ENCODE measurements around the gene SLC25A46.

SLC25A46 gene

DNA sequence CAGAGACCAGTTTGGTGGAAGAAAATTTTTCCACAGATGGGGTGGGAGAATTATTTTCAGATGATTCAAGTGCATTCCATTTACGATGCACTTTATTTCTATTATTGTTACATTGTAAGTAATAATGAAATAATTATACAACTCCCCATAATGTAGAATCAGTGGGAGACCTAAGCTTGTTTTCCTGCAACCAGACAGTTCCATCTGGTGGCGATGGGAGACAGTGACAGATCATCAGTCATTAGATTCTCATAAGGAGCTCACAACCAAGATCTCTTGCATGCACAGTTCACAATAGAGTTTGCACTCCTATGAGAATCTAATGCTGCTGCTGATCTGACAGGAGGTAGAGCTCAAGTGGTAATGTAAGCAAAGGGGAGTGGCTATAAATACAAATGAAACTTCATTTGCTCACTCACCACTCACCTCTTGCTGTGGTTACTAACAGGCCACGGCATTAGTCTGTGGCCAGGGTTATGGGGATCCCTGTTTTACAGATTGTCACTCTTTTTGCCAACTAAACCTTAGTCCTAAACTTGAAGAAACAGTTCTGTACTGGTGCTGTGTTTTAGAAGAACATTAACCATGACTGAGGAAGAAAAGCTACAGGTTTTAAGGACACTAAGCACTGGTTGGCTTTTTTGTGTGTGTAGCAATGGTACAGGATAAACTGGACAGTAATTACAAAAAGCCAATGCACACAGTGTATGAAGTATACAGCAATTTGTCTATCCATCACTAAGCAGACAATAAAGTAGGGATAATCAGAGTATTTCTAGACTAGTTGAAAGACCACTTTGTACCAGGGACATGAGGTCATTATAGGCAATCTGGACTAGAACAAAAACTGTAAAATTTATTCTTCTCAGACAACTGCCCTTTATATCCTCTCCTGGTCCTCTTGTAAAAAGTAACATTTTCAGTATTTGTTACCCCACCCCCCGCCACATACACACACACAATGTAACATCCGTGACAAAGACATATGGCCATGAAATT is 22.3 kb upstream of the SLC25A46 start:
- H2BK15ac ChIP-seq (ENCODE audit: low read depth, poor library complexity, severe bottlenecking) = no peak overlapping the region
- H3K14ac ChIP-seq (ENCODE audit: low read length in 2 of 2) = no peak overlapping the region
- H3K4me1 ChIP-seq (ENCODE audit: control insufficient read depth, insufficient read depth, low read depth, low read length) = no peaks in the 10 kb centered on the region
- H3K27me3 ChIP-seq (ENCODE audit: control insufficient read depth in 1 of 2, insufficient read depth in 1 of 2, low read length in 2 of 2) = no peaks in the 10 kb centered on the region
- no peak overlapping the region for H2BK12ac ChIP-seq (ENCODE audit: low read length in 2 of 2)
- no peak overlapping the region for H3K23ac ChIP-seq (ENCODE audit: low read length in 2 of 2)
- no peaks in the 10 kb centered on the region for H3K79me1 ChIP-seq (replicated peaks; ENCODE audit: low read length, poor library complexity, severe bottlenecking)
- no peak overlapping the region for H2AFZ ChIP-seq (ENCODE audit: low read depth, low read length)
- no peak overlapping the region for H2BK5ac ChIP-seq (ENCODE audit: low read depth, low read length, poor library complexity, severe bottlenecking)
- no peak overlapping the region for H2AK5ac ChIP-seq (ENCODE audit: low read length, severe bottlenecking)
- H3K18ac ChIP-seq (ENCODE audit: low read depth in 1 of 2, low read length in 2 of 2) = no peak overlapping the region
- H3K4me2 ChIP-seq (ENCODE audit: low read length, poor library complexity, severe bottlenecking) = no peak overlapping the region
- H3K4me3 ChIP-seq (ENCODE audit: insufficient read depth in 1 of 2, low read depth in 1 of 2, low read length in 2 of 2) = no peak overlapping the region
- no peak overlapping the region for H3K4ac ChIP-seq (ENCODE audit: low read depth in 1 of 2, low read length in 2 of 2)
- no peak overlapping the region for H2BK120ac ChIP-seq (ENCODE audit: low read depth, low read length)
- DNase-seq = no peak
- no peaks in the 10 kb centered on the region for H3K9me3 ChIP-seq (ENCODE audit: control insufficient read depth, low read length)
- H3K36me3 ChIP-seq (ENCODE audit: control insufficient read depth in 1 of 2, insufficient read depth in 2 of 2, low read depth in 1 of 2, low read length in 2 of 2) = no peaks in the 10 kb centered on the region
- no peak overlapping the region for H3K9ac ChIP-seq (ENCODE audit: low read length)
- 100% methylated on average over 2 of the region's 5 CpGs for WGBS
- no peak overlapping the region for H3K27ac ChIP-seq (ENCODE audit: low read length, poor library complexity, severe bottlenecking)
- H4K91ac ChIP-seq (ENCODE audit: low read length) = no peak overlapping the region
- no peak overlapping the region for H4K8ac ChIP-seq (ENCODE audit: low read length)

DNA sequence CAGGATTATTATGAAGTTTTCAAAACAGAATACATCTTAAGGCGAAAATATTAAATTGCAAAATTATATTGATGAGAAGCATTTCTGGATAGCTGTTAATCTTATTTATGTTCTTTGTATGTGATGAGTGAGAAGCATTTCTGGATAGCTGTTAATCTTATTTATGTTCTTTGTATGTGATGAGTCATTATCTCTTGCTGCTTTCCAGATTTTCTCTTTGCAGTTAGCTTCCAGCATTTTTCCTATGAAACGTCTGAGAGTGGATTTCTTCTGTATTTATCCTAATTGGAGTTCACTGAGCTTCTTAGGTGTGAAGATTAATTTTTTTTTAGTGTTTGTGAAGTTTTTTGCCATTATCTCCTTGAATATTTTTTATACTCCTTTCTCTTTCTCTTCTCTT is 20.5 kb upstream of the SLC25A46 start:
- H3K9ac ChIP-seq (ENCODE audit: low read length) = no peak overlapping the region
- no peak overlapping the region for H2BK12ac ChIP-seq (ENCODE audit: low read length in 2 of 2)
- no peak overlapping the region for H3K4ac ChIP-seq (ENCODE audit: low read depth in 1 of 2, low read length in 2 of 2)
- no peaks in the 10 kb centered on the region for H3K79me1 ChIP-seq (replicated peaks; ENCODE audit: low read length, poor library complexity, severe bottlenecking)
- no peak overlapping the region for H2AFZ ChIP-seq (ENCODE audit: low read depth, low read length)
- no peak overlapping the region for H2BK15ac ChIP-seq (ENCODE audit: low read depth, poor library complexity, severe bottlenecking)
- H2BK5ac ChIP-seq (ENCODE audit: low read depth, low read length, poor library complexity, severe bottlenecking) = no peak overlapping the region
- H4K91ac ChIP-seq (ENCODE audit: low read length) = no peak overlapping the region
- H3K18ac ChIP-seq (ENCODE audit: low read depth in 1 of 2, low read length in 2 of 2) = no peak overlapping the region
- no peaks in the 10 kb centered on the region for H3K4me1 ChIP-seq (ENCODE audit: control insufficient read depth, insufficient read depth, low read depth, low read length)
- no peak overlapping the region for H3K14ac ChIP-seq (ENCODE audit: low read length in 2 of 2)
- H3K36me3 ChIP-seq (ENCODE audit: control insufficient read depth in 1 of 2, insufficient read depth in 2 of 2, low read depth in 1 of 2, low read length in 2 of 2) = no peaks in the 10 kb centered on the region
- H2AK5ac ChIP-seq (ENCODE audit: low read length, severe bottlenecking) = no peak overlapping the region
- H3K9me3 ChIP-seq (ENCODE audit: control insufficient read depth, low read length) = no peaks in the 10 kb centered on the region
- no peak overlapping the region for H3K27ac ChIP-seq (ENCODE audit: low read length, poor library complexity, severe bottlenecking)
- WGBS = 100% methylated on average over 1 of the region's 2 CpGs
- H2BK120ac ChIP-seq (ENCODE audit: low read depth, low read length) = no peak overlapping the region
- H4K8ac ChIP-seq (ENCODE audit: low read length) = no peak overlapping the region
- no peaks in the 10 kb centered on the region for H3K27me3 ChIP-seq (ENCODE audit: control insufficient read depth in 1 of 2, insufficient read depth in 1 of 2, low read length in 2 of 2)
- H3K23ac ChIP-seq (ENCODE audit: low read length in 2 of 2) = no peak overlapping the region
- H3K4me2 ChIP-seq (ENCODE audit: low read length, poor library complexity, severe bottlenecking) = no peak overlapping the region
- no peak for DNase-seq
- no peak overlapping the region for H3K4me3 ChIP-seq (ENCODE audit: insufficient read depth in 1 of 2, low read depth in 1 of 2, low read length in 2 of 2)

DNA sequence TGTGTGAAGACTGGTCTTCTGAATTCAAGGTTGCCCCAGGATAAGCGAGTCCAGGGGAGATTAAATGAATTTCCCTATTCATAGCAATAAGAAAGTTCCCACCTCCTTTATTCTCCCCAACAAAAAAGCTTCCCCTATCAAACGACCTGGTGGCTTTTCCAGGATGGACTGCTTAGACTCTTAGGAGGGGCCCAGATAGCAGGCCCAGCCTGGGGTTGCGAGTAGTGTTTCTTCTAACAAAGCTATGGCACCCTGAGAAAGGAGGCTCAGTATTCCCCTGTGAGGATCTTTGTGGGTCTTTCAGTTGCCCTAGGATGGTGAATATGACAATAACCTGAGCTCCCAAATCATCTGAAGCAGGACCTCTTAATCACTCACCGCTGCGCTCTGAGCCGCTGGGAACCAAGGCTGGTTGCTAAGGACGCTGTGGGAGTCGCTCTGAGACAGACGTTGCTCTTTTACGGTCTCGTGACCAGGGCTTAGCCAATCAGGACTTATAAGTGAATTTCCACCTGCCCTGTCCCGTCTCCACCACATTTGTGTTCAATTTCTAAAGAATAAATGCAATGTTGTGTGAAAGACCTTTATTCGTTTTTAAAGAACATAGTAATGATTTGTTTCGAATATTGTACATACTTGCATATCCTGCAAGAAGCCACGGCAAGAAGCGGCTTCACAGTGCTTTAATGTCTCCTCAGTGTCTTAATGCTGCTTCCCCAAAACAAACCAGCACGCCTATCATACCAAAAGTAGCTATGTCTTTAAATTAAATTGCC is 12.4 kb upstream of the SLC25A46 start, which contains the start of gene TMEM232:
TSS of gene TMEM232 (minus strand) at position 423 of the 776 bp plus-strand sequence. CDS start 59,319 bp downstream, outside the sequence.
- 47% methylated on average over 14 of the region's 17 CpGs for WGBS
- no peak within 1 kb of the TSS for H4K91ac ChIP-seq (ENCODE audit: low read length)
- peak within 1 kb of the TSS in 1 of 2 experiments; percentile 73 for H3K4me3 ChIP-seq (ENCODE audit: insufficient read depth in 1 of 2, low read depth in 1 of 2, low read length in 2 of 2)
- no peak within 1 kb of the TSS for H3K14ac ChIP-seq (ENCODE audit: low read length in 2 of 2)
- H3K27ac ChIP-seq (ENCODE audit: low read length, poor library complexity, severe bottlenecking) = no peak within 1 kb of the TSS
- no peak within 1 kb of the TSS for H2BK12ac ChIP-seq (ENCODE audit: low read length in 2 of 2)
- H3K36me3 ChIP-seq (ENCODE audit: control insufficient read depth in 1 of 2, insufficient read depth in 2 of 2, low read depth in 1 of 2, low read length in 2 of 2) = no peaks in the 10 kb centered on the region
- H3K23ac ChIP-seq (ENCODE audit: low read length in 2 of 2) = no peak within 1 kb of the TSS
- no peak within 1 kb of the TSS for H2AK5ac ChIP-seq (ENCODE audit: low read length, severe bottlenecking)
- no peak within 1 kb of the TSS for H2BK120ac ChIP-seq (ENCODE audit: low read depth, low read length)
- DNase-seq = peak; percentile 79
- peak within 1 kb of the TSS; percentile 79 for H3K4me2 ChIP-seq (ENCODE audit: low read length, poor library complexity, severe bottlenecking)
- no peak within 1 kb of the TSS for H3K18ac ChIP-seq (ENCODE audit: low read depth in 1 of 2, low read length in 2 of 2)
- H3K4me1 ChIP-seq (ENCODE audit: control insufficient read depth, insufficient read depth, low read depth, low read length) = no peaks in the 10 kb centered on the region
- no peaks in the 10 kb centered on the region for H3K9me3 ChIP-seq (ENCODE audit: control insufficient read depth, low read length)
- peak within 1 kb of the TSS; percentile 29 for H3K9ac ChIP-seq (ENCODE audit: low read length)
- no peak within 1 kb of the TSS for H2BK5ac ChIP-seq (ENCODE audit: low read depth, low read length, poor library complexity, severe bottlenecking)
- no peak within 1 kb of the TSS for H2BK15ac ChIP-seq (ENCODE audit: low read depth, poor library complexity, severe bottlenecking)
- no peaks in the 10 kb centered on the region for H3K79me1 ChIP-seq (replicated peaks; ENCODE audit: low read length, poor library complexity, severe bottlenecking)
- H3K27me3 ChIP-seq (ENCODE audit: control insufficient read depth in 1 of 2, insufficient read depth in 1 of 2, low read length in 2 of 2) = no peaks in the 10 kb centered on the region
- H4K8ac ChIP-seq (ENCODE audit: low read length) = no peak within 1 kb of the TSS
- H2AFZ ChIP-seq (ENCODE audit: low read depth, low read length) = no peak within 1 kb of the TSS
- no peak within 1 kb of the TSS for H3K4ac ChIP-seq (ENCODE audit: low read depth in 1 of 2, low read length in 2 of 2)

DNA sequence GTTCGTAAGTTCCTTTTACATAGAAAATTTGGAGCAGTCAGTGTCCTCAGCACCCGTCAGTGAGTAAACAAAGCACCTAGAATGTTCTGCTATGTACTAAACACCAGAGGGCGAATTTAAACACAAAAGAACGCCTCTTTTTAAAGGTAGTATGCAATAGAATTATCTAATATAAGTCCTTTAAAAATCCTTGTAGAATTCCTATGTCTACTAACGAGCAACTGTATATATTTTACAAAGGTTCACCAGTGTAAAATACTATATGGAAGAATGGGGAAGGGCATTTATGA is 11.8 kb upstream of the SLC25A46 start:
- no peaks in the 10 kb centered on the region for H3K4me1 ChIP-seq (ENCODE audit: control insufficient read depth, insufficient read depth, low read depth, low read length)
- no peak overlapping the region for H4K8ac ChIP-seq (ENCODE audit: low read length)
- no peaks in the 10 kb centered on the region for H3K36me3 ChIP-seq (ENCODE audit: control insufficient read depth in 1 of 2, insufficient read depth in 2 of 2, low read depth in 1 of 2, low read length in 2 of 2)
- H2AK5ac ChIP-seq (ENCODE audit: low read length, severe bottlenecking) = no peak overlapping the region
- H3K79me1 ChIP-seq (replicated peaks; ENCODE audit: low read length, poor library complexity, severe bottlenecking) = no peaks in the 10 kb centered on the region
- peak overlapping the region in 1 of 2 experiments; percentile 73 for H3K4me3 ChIP-seq (ENCODE audit: insufficient read depth in 1 of 2, low read depth in 1 of 2, low read length in 2 of 2)
- peak overlapping the region; percentile 29 for H3K9ac ChIP-seq (ENCODE audit: low read length)
- H2BK5ac ChIP-seq (ENCODE audit: low read depth, low read length, poor library complexity, severe bottlenecking) = no peak overlapping the region
- H3K14ac ChIP-seq (ENCODE audit: low read length in 2 of 2) = no peak overlapping the region
- H3K23ac ChIP-seq (ENCODE audit: low read length in 2 of 2) = no peak overlapping the region
- H2AFZ ChIP-seq (ENCODE audit: low read depth, low read length) = no peak overlapping the region
- no peak overlapping the region for H3K27ac ChIP-seq (ENCODE audit: low read length, poor library complexity, severe bottlenecking)
- WGBS = 93% methylated on average over 2 of the region's 5 CpGs
- no peak overlapping the region for H4K91ac ChIP-seq (ENCODE audit: low read length)
- no peak overlapping the region for H2BK12ac ChIP-seq (ENCODE audit: low read length in 2 of 2)
- no peak overlapping the region for H2BK15ac ChIP-seq (ENCODE audit: low read depth, poor library complexity, severe bottlenecking)
- DNase-seq = no peak
- no peak overlapping the region for H2BK120ac ChIP-seq (ENCODE audit: low read depth, low read length)
- no peak overlapping the region for H3K4ac ChIP-seq (ENCODE audit: low read depth in 1 of 2, low read length in 2 of 2)
- H3K4me2 ChIP-seq (ENCODE audit: low read length, poor library complexity, severe bottlenecking) = peak overlapping the region; percentile 74
- H3K9me3 ChIP-seq (ENCODE audit: control insufficient read depth, low read length) = no peaks in the 10 kb centered on the region
- no peaks in the 10 kb centered on the region for H3K27me3 ChIP-seq (ENCODE audit: control insufficient read depth in 1 of 2, insufficient read depth in 1 of 2, low read length in 2 of 2)
- no peak overlapping the region for H3K18ac ChIP-seq (ENCODE audit: low read depth in 1 of 2, low read length in 2 of 2)

All from mesenchymal stem cell (in vitro differentiated cells and primary cell).